Measurements from ENCODE around the gene LYAR. TPM values are rescaled to one million over a fixed set of nuclear protein-coding genes. Genes with fewer than 3 reads are reported as not detected.

LYAR gene
- polyA plus RNA-seq, 1 of the 3 experiments (the other 2 are of a cell fraction), result 11.2 TPM

DNA sequence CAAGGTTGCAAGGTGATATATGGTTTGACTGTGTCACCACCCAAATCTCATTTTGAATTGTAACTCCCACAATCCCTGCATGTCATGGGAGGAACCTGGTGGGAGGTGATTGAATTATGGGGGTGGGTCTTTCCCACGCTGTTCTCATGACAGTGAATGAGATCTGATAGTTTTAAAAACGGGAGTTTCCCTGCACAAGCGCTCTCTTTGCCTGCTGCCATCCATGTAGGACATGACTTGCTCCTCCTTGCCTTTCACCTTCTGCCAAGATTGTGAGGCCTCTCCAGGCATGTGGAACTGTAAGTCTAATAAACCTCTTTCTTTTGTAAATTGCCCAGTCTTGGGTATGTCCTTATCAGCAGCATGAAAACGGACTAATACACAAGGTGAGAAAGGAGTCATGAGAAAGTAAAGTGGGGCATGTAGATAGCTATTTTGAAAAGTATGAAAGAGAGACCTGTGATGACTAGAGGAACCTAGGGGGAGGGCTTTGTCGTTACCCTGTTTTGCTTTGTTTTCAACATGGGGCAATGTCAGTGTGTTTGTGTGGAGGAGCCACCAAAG is 6.4 kb upstream of the LYAR start (continued):
- no peak for TF ChIP-seq REST (IDR thresholded peaks at IDR 0.05; ENCODE audit: low read depth, low read length)
- no peak for TF ChIP-seq RXRA (IDR thresholded peaks at IDR 0.05; ENCODE audit: borderline replicate concordance, low read depth)
- no peak for TF ChIP-seq EZH2phosphoT487 (IDR thresholded peaks at IDR 0.05; ENCODE audit: borderline replicate concordance, low read depth)
- no peak for TF ChIP-seq POLR2AphosphoS5 (IDR thresholded peaks at IDR 0.05; ENCODE audit: low read depth, low read length)
- no peak for TF ChIP-seq RAD21 (IDR thresholded peaks at IDR 0.05; ENCODE audit: low read length)
- no peak for TF ChIP-seq FOXJ3 (CRISPR knock-in tag; IDR thresholded peaks at IDR 0.05)
- no peak for TF ChIP-seq SIN3A (IDR thresholded peaks at IDR 0.05; ENCODE audit: borderline replicate concordance, low read depth, low read length)
- no peak for TF ChIP-seq IRF3 (IDR thresholded peaks at IDR 0.05; ENCODE audit: low read depth, low read length)
- TF ChIP-seq NRF1 (IDR thresholded peaks at IDR 0.05; ENCODE audit: low read depth, low read length), result no peak
- TF ChIP-seq USF2 (IDR thresholded peaks at IDR 0.05; ENCODE audit: borderline replicate concordance, low read depth, low read length), result no peak
- TF ChIP-seq ELF1 (IDR thresholded peaks at IDR 0.05), result no peak
- TF ChIP-seq GATA2 (CRISPR knock-in tag; IDR thresholded peaks at IDR 0.05), result no peak
- TF ChIP-seq JUND (IDR thresholded peaks at IDR 0.05), result no peak
- TF ChIP-seq CHD2 (IDR thresholded peaks at IDR 0.05; ENCODE audit: low read length, partially characterized antibody), result no peak
- no peak for TF ChIP-seq FOXM1 (IDR thresholded peaks at IDR 0.05; ENCODE audit: low read depth)

GRCh38 chr4:4293279-4293678 is 3.3 kb upstream of the LYAR start:
- WGBS (ENCODE audit: low lambda C conversion rate), result 100% methylated on average over 3 of the region's 3 CpGs
- Histone ChIP-seq H3K79me2 (ENCODE audit: insufficient read depth) (peaks cover 86% of the 10 kb centered on the region), H3K9ac (no peak overlapping the region), H3K27me3 (ENCODE audit: insufficient read depth) (no peaks in the 10 kb centered on the region), H2AFZ (ENCODE audit: low read depth) (no peak overlapping the region), H3K9me2 (no peaks in the 10 kb centered on the region), H3K36me3 (replicated peaks in 1 of 2; ENCODE audit: control insufficient read depth in 1 of 2, insufficient read depth in 2 of 2, low read length in 1 of 2) (peaks cover 0 to 10% of the 10 kb centered on the region in 2 experiments), H3K27ac (ENCODE audit: low read depth in 2 of 2, low read length in 1 of 2) (no peak overlapping the region), H4K20me1 (ENCODE audit: insufficient read depth) (peaks cover 10% of the 10 kb centered on the region; the same call in 1 of the 2 replicates), H3K4me2 (no peak overlapping the region), H3K4me3 (ENCODE audit: low read depth in 2 of 2, low read length in 1 of 2) (no peak overlapping the region), H3K4me1 (ENCODE audit: control insufficient read depth in 1 of 2, insufficient read depth in 2 of 2, low read depth in 1 of 2, low read length in 1 of 2) (peaks cover 7 to 15% of the 10 kb centered on the region in 2 experiments; a peak in 3 of 4 replicates), H3K9me3 (no peaks in the 10 kb centered on the region), H3F3A (replicated peaks; ENCODE audit: insufficient read depth) (no peaks in the 10 kb centered on the region)
- ChIA-PET CTCF (interaction anchor here (0.9 to 1.3 kb wide), 2 partner anchors 20 to 41 kb away, joined by 3 to 4 read pairs; no protein-coding TSS in a partner anchor), POLR2A (no interaction called here)
- DNase-seq, result no peak
- TF ChIP-seq MXI1 (IDR thresholded peaks at IDR 0.05; ENCODE audit: low read depth, low read length) (no peak), TEAD4 (IDR thresholded peaks at IDR 0.05; ENCODE audit: borderline replicate concordance, insufficient read depth) (no peak), IRF3 (IDR thresholded peaks at IDR 0.05; ENCODE audit: low read depth, low read length) (no peak), REST (IDR thresholded peaks at IDR 0.05; ENCODE audit: low read depth, low read length) (no peak), RXRA (IDR thresholded peaks at IDR 0.05; ENCODE audit: borderline replicate concordance, low read depth) (no peak), CHD2 (IDR thresholded peaks at IDR 0.05; ENCODE audit: low read length, partially characterized antibody) (no peak), FOXJ3 (CRISPR knock-in tag; IDR thresholded peaks at IDR 0.05) (no peak), NRF1 (IDR thresholded peaks at IDR 0.05; ENCODE audit: low read depth, low read length) (no peak)

Measured in SK-N-SH (cell line).